H4 (cell line): ENCODE measurements around the gene TTBK1. TPM values are rescaled to one million over a fixed set of nuclear protein-coding genes. Genes with fewer than 3 reads are reported as not detected.

ENCODE experiments used
- DNase-seq: peaks from one replicate; pipeline ENCODE4 v3.0.0-alpha.2; 2015; ENCODE audit warnings: low spot score
- total RNA-seq: library from RNA; depleted of rRNA; stranded (reverse); fragments of >200 nt; shearing (Covaris generic); gene quantifications from 2 replicates; pipeline ENCODE4 v1.2.3, GENCODE V29; 2014; rRNA removed

Gene TTBK1
- total RNA-seq, 1 experiment from 2014 or later: not detected

DNA sequence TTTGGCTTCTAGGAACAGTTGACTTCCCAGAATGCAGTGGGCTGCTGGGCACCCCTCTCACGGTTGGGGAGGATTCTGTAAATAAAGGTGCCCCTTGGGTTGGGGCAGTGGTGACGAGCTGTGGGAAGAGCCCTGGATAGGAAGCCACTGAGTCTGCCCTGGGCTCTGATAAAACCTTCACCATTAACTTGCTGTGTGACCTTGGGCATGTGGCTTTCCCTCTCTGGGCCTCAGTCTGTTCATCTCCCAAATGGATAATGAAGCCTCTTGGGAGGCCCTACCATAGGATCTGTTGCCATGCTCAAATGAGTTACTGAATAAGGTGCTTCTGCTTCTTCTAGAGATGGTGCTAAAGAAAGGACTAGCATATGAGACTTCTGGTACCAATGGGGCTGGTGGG is 61.6 kb downstream of the TTBK1 start:
- DNase-seq: no peak

DNA sequence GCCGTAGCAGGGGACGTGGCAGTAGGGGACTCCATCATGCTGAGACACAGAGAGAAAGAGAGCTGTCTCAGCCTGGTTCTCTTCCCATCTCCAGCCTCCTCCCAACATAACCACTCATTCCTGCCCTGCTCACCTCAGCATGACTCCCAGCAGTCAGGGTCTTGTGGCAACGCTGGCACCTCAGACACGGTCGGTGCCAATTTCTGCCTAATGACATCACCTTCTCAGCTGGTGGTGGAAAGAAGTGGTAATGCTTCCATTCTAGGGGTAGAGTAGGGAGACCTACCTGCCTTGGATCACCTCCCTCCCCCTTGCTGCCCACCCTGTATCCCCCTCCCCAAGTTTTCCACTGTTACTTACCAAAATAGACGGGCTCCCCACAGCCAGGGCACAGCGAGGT is 62.8 kb downstream of the TTBK1 start:
- DNase-seq: peak; percentile 36

GRCh38 chr6:43307451-43308100 is 64.3 kb downstream of the TTBK1 start:
- no peak for DNase-seq

DNA sequence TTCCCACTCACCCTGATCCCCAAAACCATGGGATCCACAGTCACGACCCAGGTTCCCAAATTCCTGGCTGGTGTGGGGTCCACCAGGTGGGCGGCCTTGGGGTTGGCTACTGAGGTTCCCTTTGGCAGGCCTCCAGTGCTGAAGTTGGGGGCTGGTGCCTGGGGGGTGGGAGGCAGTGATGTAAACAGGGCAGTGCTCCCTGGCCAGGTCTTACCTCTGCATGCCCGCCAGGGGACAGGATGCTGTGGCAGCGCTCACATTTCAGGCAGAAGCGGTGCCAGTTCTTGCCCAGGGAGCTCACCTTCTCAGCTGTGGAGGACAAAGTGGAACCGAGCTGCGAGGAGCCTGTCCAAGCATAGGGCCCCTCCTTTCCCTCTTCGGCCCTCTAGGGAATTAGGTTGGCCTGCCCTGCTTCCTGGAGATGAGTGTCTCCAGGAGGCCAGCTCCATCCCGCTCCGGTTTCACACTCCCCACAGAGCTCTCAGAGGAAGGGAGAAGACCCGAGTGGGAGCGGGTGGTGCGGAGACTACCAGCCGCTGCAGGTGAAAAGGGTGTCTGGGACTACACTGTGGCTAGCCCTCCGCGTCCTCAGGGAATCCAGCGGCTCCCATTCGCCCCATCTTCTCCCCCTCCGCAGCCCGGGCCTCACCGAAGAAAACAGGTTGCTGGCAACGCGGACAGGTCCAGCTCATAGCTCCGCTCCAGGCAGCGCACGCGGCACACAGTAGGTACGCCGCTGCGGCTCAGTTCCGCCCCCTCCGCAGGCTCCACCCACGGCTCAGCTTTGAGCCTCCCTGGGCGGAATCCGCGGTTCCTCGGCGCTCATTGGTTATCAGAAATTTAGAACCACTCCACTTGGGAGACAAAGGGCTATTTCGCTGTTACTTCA is 65.1 kb downstream of the TTBK1 start, which contains the start of gene CRIP3:
TSS of gene CRIP3 (minus strand) at position 726 of the 889 bp plus-strand sequence. CDS start at position 692, 34 bp downstream.
- no peak for DNase-seq

DNA sequence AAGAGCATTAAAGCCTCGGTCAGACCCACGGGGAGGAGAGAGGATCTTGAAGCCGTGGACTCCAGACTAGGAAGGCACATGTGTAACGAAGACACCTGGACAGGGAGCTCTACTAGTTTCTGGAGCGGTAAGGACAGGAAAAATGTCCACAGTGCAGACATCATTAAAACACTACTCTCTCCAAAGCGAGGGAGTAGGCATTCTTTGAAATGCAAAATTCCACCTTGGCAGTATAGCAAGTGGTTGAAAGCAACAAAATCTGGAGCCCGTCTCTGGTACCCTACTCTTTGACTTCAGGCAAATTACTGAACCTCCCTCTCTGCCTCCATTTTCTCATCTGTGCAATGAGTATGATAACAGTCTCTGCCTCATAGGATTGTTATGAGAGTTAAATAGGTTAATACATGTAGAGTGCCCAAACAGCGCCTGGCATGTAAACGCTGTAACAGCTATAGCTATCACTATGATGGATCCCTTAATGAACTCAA is 65.8 kb downstream of the TTBK1 start:
- DNase-seq: no peak

DNA sequence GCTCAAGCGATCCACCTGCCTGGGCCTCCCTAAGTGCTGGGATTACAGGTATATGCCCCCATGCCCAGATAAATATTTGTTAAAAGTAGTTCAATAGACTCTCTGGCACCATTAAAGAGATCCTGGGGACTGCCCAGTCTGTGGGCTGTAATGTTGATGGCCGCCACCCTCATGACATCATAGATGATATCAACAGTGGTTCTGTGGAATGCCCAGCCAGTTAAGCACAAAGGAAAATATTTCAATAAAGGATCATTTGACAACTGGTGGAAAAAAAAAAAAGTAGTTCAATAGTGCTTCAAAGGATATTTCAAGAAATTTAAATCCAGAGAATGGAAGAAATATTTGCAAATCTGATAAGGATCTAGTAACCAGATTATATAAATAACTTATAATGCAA is 66.9 kb downstream of the TTBK1 start:
- no peak for DNase-seq

- DNase-seq: no peak
Observed at GRCh38 chr6:43310624-43311023, 67.3 kb downstream of the TTBK1 start.

GRCh38 chr6:43311666-43312065 is 68.4 kb downstream of the TTBK1 start:
- DNase-seq: no peak

- DNase-seq: no peak
Observed at GRCh38 chr6:43313813-43314212, 70.5 kb downstream of the TTBK1 start.

DNA sequence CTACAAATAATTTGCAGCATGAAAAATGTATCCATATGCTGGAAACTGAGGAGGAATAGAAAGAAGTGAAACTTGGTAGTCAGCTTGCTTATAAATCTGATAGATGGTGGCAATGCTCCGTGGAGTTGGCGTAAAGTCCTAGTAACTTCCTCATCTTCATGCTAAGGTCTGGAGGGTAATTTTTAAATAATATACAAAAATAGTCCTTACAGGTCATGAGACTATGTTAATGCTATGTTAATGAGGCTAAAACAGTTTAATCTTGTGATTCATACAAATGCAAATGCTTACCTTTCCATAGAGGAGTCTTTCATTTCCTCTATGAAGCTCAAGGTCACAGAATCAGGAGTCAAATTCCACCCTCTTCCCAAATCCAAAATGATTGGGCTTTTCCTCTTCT is 74.7 kb downstream of the TTBK1 start:
- DNase-seq: no peak

DNA sequence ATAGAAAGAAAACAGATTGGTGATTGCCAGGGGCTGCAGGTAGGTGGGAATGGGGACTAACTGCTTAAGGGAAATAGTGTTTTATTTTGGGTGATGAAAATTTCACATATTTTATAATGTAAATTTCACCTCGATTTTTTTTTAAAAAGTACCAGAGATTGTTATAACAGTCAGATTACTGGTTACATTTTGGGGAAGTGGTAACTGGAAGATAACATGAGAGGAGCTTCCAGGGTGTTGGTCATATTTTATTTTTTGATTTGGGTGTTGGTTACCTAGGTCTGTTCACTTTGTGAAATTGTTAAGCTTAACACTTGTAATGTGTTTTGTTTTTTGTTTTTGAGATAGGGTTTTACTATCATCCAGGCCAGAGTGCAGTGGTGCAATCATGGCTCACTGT is 82.6 kb downstream of the TTBK1 start:
- DNase-seq: no peak

GRCh38 chr6:43328528-43328927 is 85.2 kb downstream of the TTBK1 start:
- no peak for DNase-seq

GRCh38 chr6:43331470-43331869 is 88.2 kb downstream of the TTBK1 start:
- DNase-seq: no peak

- DNase-seq: no peak
Observed at GRCh38 chr6:43331891-43332290, 88.6 kb downstream of the TTBK1 start.

- DNase-seq: peak; percentile 77
Observed at GRCh38 chr6:43334466-43335095, 91.3 kb downstream of the TTBK1 start.

- DNase-seq: no peak
Observed at GRCh38 chr6:43335469-43335868, 92.2 kb downstream of the TTBK1 start.

- DNase-seq: no peak
Observed at GRCh38 chr6:43336382-43336781, 93.1 kb downstream of the TTBK1 start.

Other genes with a start within 250 kb of the TTBK1 start
- gene MEA1, start 229.5 kb upstream of the TTBK1 start, total RNA-seq: 154 and 171 TPM in 2 replicates
- gene KLHDC3, start 229.2 kb upstream of the TTBK1 start, total RNA-seq: 77.4 and 95.0 TPM in 2 replicates
- 204 and 205 TPM in 2 replicates for gene RRP36, start 221.9 kb upstream of the TTBK1 start, total RNA-seq
- gene CUL7, start 189.6 kb upstream of the TTBK1 start, total RNA-seq: 12.8 and 13.2 TPM in 2 replicates
- 53.7 and 63.2 TPM in 2 replicates for gene MRPL2, start 184.0 kb upstream of the TTBK1 start, total RNA-seq
- gene KLC4, start 183.8 kb upstream of the TTBK1 start, total RNA-seq: 11.6 and 21.7 TPM in 2 replicates
- gene PTK7, start 167.2 kb upstream of the TTBK1 start, total RNA-seq: 46.0 and 57.7 TPM in 2 replicates
- 11.0 and 12.8 TPM in 2 replicates for gene SRF, start 72.2 kb upstream of the TTBK1 start, total RNA-seq
- 18.2 and 18.5 TPM in 2 replicates for gene CUL9, start 61.3 kb upstream of the TTBK1 start, total RNA-seq
- gene DNPH1, start 14.0 kb upstream of the TTBK1 start, total RNA-seq: 110 and 147 TPM in 2 replicates
- gene SLC22A7, start 54.8 kb downstream of the TTBK1 start, total RNA-seq: not detected in 2 replicates
- not detected in 2 replicates for gene CRIP3, start 65.3 kb downstream of the TTBK1 start, total RNA-seq
- 4.7 and 7.5 TPM in 2 replicates for gene ZNF318, start 126.2 kb downstream of the TTBK1 start, total RNA-seq
- 6.9 and 11.7 TPM in 2 replicates for gene ABCC10, start 184.1 kb downstream of the TTBK1 start, total RNA-seq
- 12.6 and 13.7 TPM in 2 replicates for gene DLK2, start 212.1 kb downstream of the TTBK1 start, total RNA-seq
- 9.9 and 11.3 TPM in 2 replicates for gene TJAP1, start 234.1 kb downstream of the TTBK1 start, total RNA-seq